Fibroblast of lung (primary cell): ENCODE results near the gene LORICRIN. TPM values are rescaled to one million over a fixed set of nuclear protein-coding genes. Genes with fewer than 3 reads are reported as not detected.

ENCODE experiments used
- DNase-seq, 2 donors: peaks; one replicate each; pipeline versions ENCODE4 v3.0.0 to v3.0.0-alpha.2; 2010; ENCODE audit warnings: low read depth in 2 of 2
- H2AFZ ChIP-seq: 2 replicates; pipeline ENCODE4 v1.5.1; 2012; ENCODE audit warnings: low read length, control low read depth, inconsistent platforms
- H3K27ac ChIP-seq: 2 replicates; pipeline ENCODE4 v1.5.1; 2011; ENCODE audit warnings: low read length, control low read depth; ENCODE audit not compliant: insufficient read depth
- H3K27me3 ChIP-seq: 2 replicates; pipeline ENCODE4 v1.5.1; 2011; ENCODE audit warnings: mild to moderate bottlenecking, low read length; ENCODE audit not compliant: control insufficient read depth, insufficient read depth
- H3K36me3 ChIP-seq: 2 replicates; pipeline ENCODE4 v1.5.1; 2011; ENCODE audit warnings: low read length; ENCODE audit not compliant: control insufficient read depth, insufficient read depth
- H3K4me1 ChIP-seq: 2 replicates; pipeline ENCODE4 v1.5.1; 2011; ENCODE audit warnings: low read length; ENCODE audit not compliant: control insufficient read depth, insufficient read depth; ENCODE audit errors: extremely low read depth
- H3K4me2 ChIP-seq: 2 replicates; pipeline ENCODE4 v1.5.1; 2011; ENCODE audit warnings: low read length, control low read depth; ENCODE audit not compliant: insufficient read depth; ENCODE audit errors: extremely low read depth
- H3K4me3 ChIP-seq, 4 experiments: fragments of 200-600 bp in 1 of 4; sonication (generic) in 1 of 4; replicated peaks in 1 of 4; 2 replicates each; pipeline ENCODE4 v1.5.1; 2011 to 2016; ENCODE audit warnings: low read length in 4 of 4, low read depth in 3 of 4, mild to moderate bottlenecking in 3 of 4, control low read depth in 2 of 4, inconsistent platforms in 1 of 4, mixed read lengths in 1 of 4; ENCODE audit not compliant: insufficient read depth in 1 of 4; ENCODE audit errors: control extremely low read depth in 1 of 4
- H3K79me2 ChIP-seq: 2 replicates; pipeline ENCODE4 v1.5.1; 2012; ENCODE audit warnings: mild to moderate bottlenecking, low read length, inconsistent platforms; ENCODE audit not compliant: control insufficient read depth, insufficient read depth
- H3K9ac ChIP-seq: 2 replicates; pipeline ENCODE4 v1.5.1; 2011; ENCODE audit warnings: mild to moderate bottlenecking, low read length, control low read depth; ENCODE audit not compliant: insufficient read depth
- H3K9me3 ChIP-seq: 2 replicates; pipeline ENCODE4 v1.5.1; 2012; ENCODE audit warnings: low read depth, low read length; ENCODE audit not compliant: control insufficient read depth, insufficient read depth
- H4K20me1 ChIP-seq: 2 replicates; pipeline ENCODE4 v1.5.1; 2011; ENCODE audit warnings: low read length; ENCODE audit not compliant: control insufficient read depth, insufficient read depth; ENCODE audit errors: extremely low read depth
- CTCF ChIP-seq, 2 donors: IDR thresholded peaks in 1 of 2; conservative IDR thresholded peaks in 1 of 2; 1 replicate in 1 of 2; 2 replicates in 1 of 2; pipeline ENCODE4 v1.5.1; 2011 to 2012; ENCODE audit warnings: low read length in 2 of 2, control low read depth in 1 of 2, inconsistent platforms in 1 of 2, low read depth in 1 of 2, mild to moderate bottlenecking in 1 of 2
- EZH2 ChIP-seq: IDR thresholded peaks from 2 replicates; pipeline ENCODE4 v1.5.1; 2012; ENCODE audit warnings: low read length, control low read depth, mild to moderate bottlenecking; ENCODE audit errors: missing control alignments
- polyA minus RNA-seq: library from RNA; depleted of rRNA, polyadenylated mRNA; stranded (reverse); fragments of >200 nt; gene quantifications from 2 replicates; pipeline ENCODE4 v1.2.3, GENCODE V29; 2011; ENCODE audit warnings: low replicate concordance
- polyA plus RNA-seq, 2 donors: library from polyadenylated mRNA; depleted of rRNA in 1 of 2; stranded (reverse) in 1 of 2; unstranded in 1 of 2; fragments of >200 nt; gene quantifications; 2 replicates each; pipeline ENCODE4 v1.2.1, GENCODE V29; 2011 to 2012; ENCODE audit warnings: missing spikeins in 1 of 2
- total RNA-seq: library from RNA; depleted of rRNA; stranded (reverse); fragments of >200 nt; gene quantifications from 2 replicates; pipeline ENCODE4 v1.2.1, GENCODE V29; 2014

The LORICRIN gene
- total RNA-seq: not detected in 2 replicates
- polyA plus RNA-seq: not detected in 2 replicates
- not detected in 2 replicates for polyA plus RNA-seq (2012)
- polyA minus RNA-seq: not detected in 2 replicates

GRCh38 chr1:153259387-153259786 lies at the start of gene LORICRIN:
TSS of gene LORICRIN (plus strand) at chr1:153259687. CDS start at chr1:153260950, 1,263 bp downstream.
- Histone ChIP-seq H3K27me3 (peaks cover 42% of the 10 kb centered on the region), H3K27ac (no peak within 1 kb of the TSS), H3K4me3 (no peak within 1 kb of the TSS), H3K4me2 (no peak within 1 kb of the TSS), H3K9me3 (no peaks in the 10 kb centered on the region), H2AFZ (no peak within 1 kb of the TSS), H3K9ac (no peak within 1 kb of the TSS), H3K79me2 (no peaks in the 10 kb centered on the region), H4K20me1 (no peaks in the 10 kb centered on the region), H3K36me3 (no peaks in the 10 kb centered on the region), H3K4me1 (no peaks in the 10 kb centered on the region)
- TF ChIP-seq EZH2: no peak
- TF ChIP-seq CTCF (conservative IDR thresholded peaks at IDR 0.05 in 1 of 2, IDR thresholded peaks at IDR 0.05 in 1 of 2; ENCODE audit: low read depth in 1 of 2, low read length in 2 of 2): no peak
- DNase-seq: no peak

- Histone ChIP-seq H3K9me3 (no peaks in the 10 kb centered on the region), H2AFZ (no peak overlapping the region), H4K20me1 (no peaks in the 10 kb centered on the region), H3K36me3 (no peaks in the 10 kb centered on the region), H3K27ac (no peak overlapping the region), H3K4me3 (no peak overlapping the region), H3K4me1 (no peaks in the 10 kb centered on the region), H3K79me2 (no peaks in the 10 kb centered on the region), H3K27me3 (no peaks in the 10 kb centered on the region), H3K9ac (no peak overlapping the region), H3K4me2 (no peak overlapping the region)
- no peak for TF ChIP-seq EZH2
- no peak for TF ChIP-seq CTCF (conservative IDR thresholded peaks at IDR 0.05 in 1 of 2, IDR thresholded peaks at IDR 0.05 in 1 of 2; ENCODE audit: low read depth in 1 of 2, low read length in 2 of 2)
- DNase-seq: no peak
Observed at GRCh38 chr1:153210206-153210605, 49.3 kb upstream of the LORICRIN start.

GRCh38 chr1:153212201-153212600 lies 47.3 kb upstream of the LORICRIN start:
- H3K9ac ChIP-seq: no peak overlapping the region
- no peak overlapping the region for H3K27ac ChIP-seq
- no peak overlapping the region for H3K4me3 ChIP-seq
- no peaks in the 10 kb centered on the region for H3K9me3 ChIP-seq
- no peaks in the 10 kb centered on the region for H4K20me1 ChIP-seq
- H2AFZ ChIP-seq: no peak overlapping the region
- no peaks in the 10 kb centered on the region for H3K36me3 ChIP-seq
- no peaks in the 10 kb centered on the region for H3K79me2 ChIP-seq
- no peaks in the 10 kb centered on the region for H3K4me1 ChIP-seq
- DNase-seq: no peak
- no peaks in the 10 kb centered on the region for H3K27me3 ChIP-seq
- no peak overlapping the region for H3K4me2 ChIP-seq
- no peak for TF ChIP-seq CTCF (conservative IDR thresholded peaks at IDR 0.05 in 1 of 2, IDR thresholded peaks at IDR 0.05 in 1 of 2; ENCODE audit: low read depth in 1 of 2, low read length in 2 of 2)
- no peak for TF ChIP-seq EZH2
